Right cardiac atrium (tissue), 5 donors: ENCODE data around the gene ISCA2. TPM values are rescaled to one million over a fixed set of nuclear protein-coding genes. Genes with fewer than 3 reads are reported as not detected.
A peak's percentile ranks its signal among the peaks of the same experiment; 100 is the strongest.
"Not testable (repeated sequence)": the region's sequence is repeated elsewhere in the genome, so short reads cannot be mapped to it uniquely, and the experiment has no call there.

ENCODE experiments used
- ATAC-seq, 2 donors: fragments of 200-7000 bp; cut with Tn5 transposase; one replicate each; pipeline versions ENCODE4 v1.8.0 to v1.9.1; 2020; ENCODE audit warnings: moderate library complexity in 2 of 2, mild to moderate bottlenecking in 1 of 2
- DNase-seq, 3 donors: peaks; one replicate each; pipeline ENCODE4 v3.0.0-alpha.2; 2020
- H3K27ac ChIP-seq: one replicate; pipeline ENCODE4 v1.5.1; 2013; ENCODE audit warnings: mild to moderate bottlenecking, low read length, control low read depth, moderate library complexity
- H3K27me3 ChIP-seq: one replicate; pipeline ENCODE4 v1.6.1; 2013; ENCODE audit not compliant: control insufficient read depth, insufficient read depth
- H3K4me1 ChIP-seq: one replicate; pipeline ENCODE4 v1.6.1; 2013; ENCODE audit warnings: low read length; ENCODE audit not compliant: control insufficient read depth, insufficient read depth
- H3K4me3 ChIP-seq: one replicate; pipeline ENCODE4 v1.5.1; 2013; ENCODE audit warnings: low read length, control low read depth
- H3K9me3 ChIP-seq: one replicate; pipeline ENCODE4 v1.6.1; 2013; ENCODE audit warnings: low read length; ENCODE audit not compliant: control insufficient read depth
- WGBS: extraction: QIAGEN DNeasy Blood & Tissue Kit; methylation state at CpG from one replicate; pipeline ENCODE4 v1.1.7; 2013; 5-methylcytosine and 5-hydroxymethylcytosine counted together
- intact Hi-C, 4 donors: fragments of 100-400 bp; cut with DNase I; formaldehyde crosslinking; loops; one replicate each; pipeline versions ENCODE4 v1.11.0 to v1.14.0; 2022 to 2023
- long read RNA-seq, 4 donors: library from polyadenylated mRNA; unstranded; transcript quantifications; one replicate each; pipeline ENCODE4 v2.0.0, GENCODE V29; 2020 to 2021
- polyA plus RNA-seq: library from polyadenylated mRNA; stranded (reverse); fragments of 200-250 nt; gene quantifications from one replicate; pipeline ENCODE4 v1.2.3, GENCODE V29; 2013
- total RNA-seq, 4 donors: library from RNA; stranded (reverse); fragmentation: NEBNext Ultra II Directional; extraction: Animal tissue kit (Norgen Biotek cat#: 25700); gene quantifications; one replicate each; pipeline ENCODE4 v1.2.1, GENCODE V29; 2021
- donor health status: healthy with polysubstance abuse.
- donor health status: DM: no; HTN: yes; CAD: no.
- donor health status: DM: no; HTN: no; CAD: no.
- donor health status: DM: no; HTN: yes; CAD: no; lungs with severe emphysema.
- donor health status: DM: yes; HTN: yes; CAD: no.

Gene ISCA2
- total RNA-seq (10 to 100 TPM; 29.2 to 40.0 (median 34.9) TPM), polyA plus RNA-seq (45.1 TPM)
- long read RNA-seq, donor 1, transcript ISCA2-204 (4 exons, 2,626 nt), result major isoform, 57 of 69 reads
- long read RNA-seq, donor 1, partial matches to known transcripts, result 3 of 69 reads
- long read RNA-seq, donor 1, other reads (novel, unspliced or antisense), result 7 of 69 reads
- long read RNA-seq, donor 2, transcript ISCA2-204 (4 exons, 2,626 nt), result major isoform, 33 of 36 reads
- long read RNA-seq, donor 2, partial matches to known transcripts, result 3 of 36 reads
- long read RNA-seq, donor 2, other reads (novel, unspliced or antisense), result 0 of 36 reads
- long read RNA-seq, donor 3, transcript ISCA2-204 (4 exons, 2,626 nt), result major isoform, 47 of 55 reads
- long read RNA-seq, donor 3, transcript ISCA2-203 (3 exons, 925 nt), result minor isoform, 5 of 55 reads
- long read RNA-seq, donor 3, partial matches to known transcripts, result 1 of 55 reads
- long read RNA-seq, donor 3, other reads (novel, unspliced or antisense), result 2 of 55 reads
- long read RNA-seq, donor 4, transcript ISCA2-204 (4 exons, 2,626 nt), result major isoform, 23 of 25 reads
- long read RNA-seq, donor 4, partial matches to known transcripts, result 0 of 25 reads
- long read RNA-seq, donor 4, other reads (novel, unspliced or antisense), result 1 of 25 reads

DNA sequence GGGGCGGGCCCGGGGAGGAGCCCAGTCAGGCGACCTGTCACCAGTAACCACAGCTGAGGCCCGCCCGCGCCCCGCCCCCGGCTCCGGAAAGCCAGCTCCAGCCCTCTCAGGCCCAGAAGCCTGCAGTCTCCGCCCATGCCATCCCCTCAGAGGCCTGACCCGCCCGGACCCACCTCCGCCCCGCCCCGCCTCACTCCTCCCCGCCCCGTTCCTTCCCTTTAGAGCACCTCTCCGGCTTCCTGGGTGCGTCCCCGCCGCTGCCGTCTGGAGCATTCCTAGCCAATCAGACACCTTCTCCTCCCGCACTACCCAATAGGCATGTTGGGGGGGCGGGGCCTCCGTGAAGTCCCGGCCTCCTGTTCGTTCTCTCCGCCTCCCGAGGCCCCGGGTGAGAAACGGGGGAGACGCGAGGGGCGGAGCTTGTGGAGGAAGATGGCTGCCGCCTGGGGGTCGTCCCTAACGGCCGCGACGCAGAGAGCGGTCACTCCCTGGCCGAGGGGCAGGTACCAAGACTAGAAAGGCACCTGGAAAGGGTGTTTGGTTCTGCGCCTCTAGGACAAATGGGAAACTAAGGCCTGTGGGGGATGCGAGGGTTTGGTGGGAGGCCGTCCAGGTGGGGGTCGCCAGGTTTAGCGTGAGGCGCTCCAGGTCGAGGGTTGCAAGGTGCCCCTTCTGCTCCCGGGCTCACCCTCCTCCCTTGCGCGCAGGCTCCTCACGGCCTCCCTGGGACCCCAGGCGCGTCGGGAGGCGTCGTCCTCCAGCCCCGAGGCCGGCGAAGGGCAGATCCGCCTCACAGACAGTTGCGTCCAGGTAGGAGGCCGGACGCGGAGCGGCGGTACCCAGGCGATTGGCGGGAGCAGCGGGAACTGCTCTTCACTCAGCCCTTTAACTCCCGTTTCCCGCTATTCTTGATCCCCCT is at the start of gene ISCA2:
Gene ISCA2 (plus strand): TSS at position 423 of the 919 bp plus-strand sequence. CDS start 10 bp downstream, at position 433.
- intact Hi-C loops, result no loop called here

DNA sequence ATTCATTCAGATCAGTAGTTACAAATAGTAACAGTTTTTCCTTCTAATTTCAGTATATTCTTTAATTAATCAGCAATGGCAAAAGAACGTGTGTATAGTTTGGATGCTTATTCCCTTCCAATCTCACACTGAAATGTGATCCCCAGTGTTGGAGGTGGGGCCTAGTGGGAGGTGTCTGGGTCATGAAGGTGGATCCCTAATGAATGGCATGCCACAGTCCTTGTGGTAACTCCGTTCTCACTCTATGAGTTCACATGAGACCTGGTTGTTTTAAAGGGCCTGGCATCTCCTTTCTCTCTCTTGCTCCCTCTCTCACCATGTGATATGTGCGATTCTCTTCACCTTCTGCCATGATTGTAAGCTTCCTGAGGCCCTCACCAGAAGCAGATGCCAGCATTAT is 48.7 kb upstream of the ISCA2 start:
- H3K4me1 ChIP-seq, result no peaks in the 10 kb centered on the region
- DNase-seq (no peak), ATAC-seq (no peak)
- H3K4me3 ChIP-seq, result no peak overlapping the region
- no peak overlapping the region for H3K27ac ChIP-seq
- intact Hi-C loops, result no loop called here
- 36% methylated on average over 3 of the region's 3 CpGs for WGBS
- no peaks in the 10 kb centered on the region for H3K9me3 ChIP-seq
- no peaks in the 10 kb centered on the region for H3K27me3 ChIP-seq

More for the DNA sequence above, at the start of gene ISCA2:
- under 1% methylated on average over 73 of the region's 73 CpGs for WGBS
- Histone ChIP-seq H3K27ac (peak within 1 kb of the TSS; percentile 94), H3K9me3 (no peaks in the 10 kb centered on the region), H3K4me3 (peak within 1 kb of the TSS; percentile 85), H3K4me1 (peaks cover 1% of the 10 kb centered on the region), H3K27me3 (no peaks in the 10 kb centered on the region)
- peak; percentile 100 for DNase-seq
- ATAC-seq, result peak; percentile 98

DNA sequence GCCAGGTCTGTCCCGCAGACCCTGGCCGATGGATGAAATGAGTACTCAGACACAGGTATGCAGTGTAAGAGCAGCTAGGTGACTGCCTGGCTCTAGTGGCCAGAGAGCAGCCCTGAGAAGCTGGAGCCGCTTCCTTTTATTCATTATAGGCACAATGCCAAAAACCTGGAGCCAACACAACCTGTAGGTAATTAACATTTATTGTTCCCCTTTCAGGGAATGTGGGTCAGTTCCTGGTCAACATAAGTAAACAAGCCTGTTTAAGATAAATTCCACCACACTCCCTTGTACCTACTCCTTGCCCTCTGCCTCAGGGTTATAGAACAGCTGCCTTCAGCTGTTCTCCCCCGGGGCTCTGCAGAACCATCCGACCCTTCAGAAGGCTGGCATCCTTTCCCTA is 39.2 kb upstream of the ISCA2 start:
- H3K27ac ChIP-seq, ATAC-seq, H3K27me3 ChIP-seq, H3K4me3 ChIP-seq, DNase-seq, intact Hi-C loops, H3K4me1 ChIP-seq, H3K9me3 ChIP-seq: not testable (repeated sequence)
- 73% methylated on average over 5 of the region's 5 CpGs for WGBS

DNA sequence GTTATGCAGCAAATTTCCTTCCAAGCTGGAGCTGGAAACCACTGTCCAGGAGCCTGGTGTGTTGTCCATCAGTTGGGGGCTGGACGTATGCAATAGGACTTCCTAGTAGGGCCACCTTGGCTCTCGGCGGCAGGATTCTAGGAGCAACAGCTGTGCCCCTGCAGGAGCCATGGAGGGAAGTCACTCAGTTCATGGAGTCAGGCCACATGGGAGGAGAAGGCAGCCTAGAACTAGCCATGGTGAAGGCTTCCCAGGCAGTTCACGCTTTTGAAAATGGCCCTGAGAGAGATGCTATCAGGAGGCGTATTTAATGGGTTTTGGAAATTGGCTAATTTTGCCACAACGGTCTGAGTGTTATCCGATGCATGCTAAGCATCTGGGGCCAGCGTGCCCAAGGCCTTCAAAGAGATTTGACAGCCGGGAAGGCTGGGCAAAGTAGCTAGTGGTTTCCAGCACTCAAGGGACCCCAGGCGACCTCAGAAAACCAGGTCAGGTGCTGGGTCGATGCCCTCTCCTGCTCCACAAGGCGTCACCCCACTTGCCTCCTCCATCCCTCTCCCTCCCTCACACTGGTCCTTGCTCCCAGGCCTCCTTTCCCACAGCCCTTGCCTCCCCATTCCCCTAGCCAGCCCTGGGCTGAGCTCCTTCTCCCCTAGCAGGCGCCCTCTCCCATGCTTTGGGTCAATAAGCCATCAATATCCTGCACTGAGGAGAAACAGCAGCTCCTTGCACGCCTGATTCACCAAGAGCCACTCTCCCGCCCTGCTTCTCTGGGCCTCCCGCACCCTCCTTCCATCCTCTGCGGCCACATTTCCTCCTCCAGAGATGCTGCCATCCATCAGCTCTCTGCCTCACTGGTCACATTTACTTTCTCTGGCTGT is 36.6 kb upstream of the ISCA2 start:
- Histone ChIP-seq H3K4me3 (no peak overlapping the region), H3K4me1 (no peaks in the 10 kb centered on the region), H3K27ac (no peak overlapping the region), H3K9me3 (no peaks in the 10 kb centered on the region), H3K27me3 (no peaks in the 10 kb centered on the region)
- 78% methylated on average over 17 of the region's 17 CpGs for WGBS
- no peak for ATAC-seq
- intact Hi-C loops, result no loop called here
- DNase-seq, result no peak

DNA sequence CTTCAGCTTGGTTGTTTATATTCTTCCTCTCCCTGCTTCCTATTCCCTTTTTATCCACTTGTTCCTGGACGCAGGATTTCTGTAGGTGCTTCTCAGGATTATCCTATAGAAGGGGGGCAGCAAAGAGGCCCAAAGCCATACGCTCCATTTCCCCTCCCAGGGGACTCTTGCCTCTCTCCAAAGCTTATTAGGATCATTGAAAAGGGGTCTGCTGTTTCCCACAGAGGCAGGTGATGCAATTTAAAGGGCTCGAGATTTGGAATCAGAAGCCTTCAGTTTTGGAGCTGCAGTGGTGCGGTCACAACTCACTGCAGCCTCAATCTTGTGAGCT is 36.0 kb upstream of the ISCA2 start:
- WGBS, result 76% methylated on average over 4 of the region's 4 CpGs
- H3K4me3 ChIP-seq, result no peak overlapping the region
- no peaks in the 10 kb centered on the region for H3K27me3 ChIP-seq
- intact Hi-C loops, result no loop called here
- H3K4me1 ChIP-seq, result no peaks in the 10 kb centered on the region
- ATAC-seq (no peak), DNase-seq (no peak)
- H3K9me3 ChIP-seq, result no peaks in the 10 kb centered on the region
- H3K27ac ChIP-seq, result no peak overlapping the region

DNA sequence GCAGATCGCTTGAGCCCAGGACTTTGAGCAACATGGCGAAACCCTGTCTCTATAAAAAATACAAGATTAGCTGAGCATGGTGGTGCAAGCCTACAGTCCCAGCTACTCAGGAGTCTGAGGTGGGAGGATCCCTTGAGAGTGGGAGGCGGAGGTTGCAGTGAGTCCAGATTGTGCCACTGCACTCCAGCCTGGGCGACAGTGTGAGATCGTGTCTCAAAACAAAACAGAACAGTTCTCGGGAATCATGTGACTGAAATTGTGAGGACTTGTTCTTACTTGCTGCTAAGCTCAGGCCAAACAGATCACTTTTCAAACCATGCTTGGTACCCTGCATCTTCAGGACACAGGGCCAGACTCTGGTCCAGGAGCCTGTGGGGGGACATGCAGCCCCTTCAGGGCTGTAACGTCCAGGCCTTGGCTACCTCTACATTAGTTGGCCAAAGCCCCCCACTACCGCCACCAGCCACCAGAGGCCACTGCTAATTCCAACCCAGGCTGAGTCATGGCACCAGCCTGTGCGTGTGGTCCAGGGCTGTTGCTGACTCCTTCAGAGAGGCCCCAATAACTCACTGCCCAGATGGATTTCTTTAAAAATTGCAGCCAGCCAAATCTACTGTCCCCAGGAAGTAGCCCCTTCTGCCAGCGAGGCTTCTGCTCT is 34.1 kb upstream of the ISCA2 start:
- peak in 1 of 3 donors; percentile 56 for DNase-seq
- Histone ChIP-seq H3K4me3 (no peak overlapping the region), H3K27ac (no peak overlapping the region), H3K27me3 (no peaks in the 10 kb centered on the region), H3K9me3 (no peaks in the 10 kb centered on the region), H3K4me1 (no peaks in the 10 kb centered on the region)
- intact Hi-C loops, result no loop called here
- peak; percentile 60 to 64 for ATAC-seq
- 72% methylated on average over 10 of the region's 10 CpGs for WGBS

DNA sequence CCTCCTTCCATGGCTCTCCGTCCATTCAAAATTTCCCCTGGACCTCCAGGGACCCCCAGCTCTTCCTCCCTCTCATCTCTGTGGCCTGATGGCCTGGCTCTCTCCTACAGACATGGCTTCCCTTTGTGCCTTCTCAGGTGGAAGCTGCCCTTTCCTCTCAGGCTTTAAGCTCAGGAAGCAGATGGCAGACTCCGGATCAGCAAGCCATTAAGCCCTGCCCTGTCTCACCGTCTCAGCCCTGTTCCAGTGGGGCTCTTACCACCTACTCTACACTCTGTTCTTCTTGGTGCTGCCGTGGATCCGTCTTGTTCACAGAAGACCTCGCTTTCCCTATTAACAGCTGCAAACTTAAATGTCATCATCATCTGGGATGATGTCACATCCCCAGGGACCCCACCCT is 33.6 kb upstream of the ISCA2 start:
- Histone ChIP-seq H3K9me3 (no peaks in the 10 kb centered on the region), H3K4me1 (no peaks in the 10 kb centered on the region), H3K27ac (no peak overlapping the region), H3K4me3 (no peak overlapping the region), H3K27me3 (no peaks in the 10 kb centered on the region)
- intact Hi-C loops, result no loop called here
- DNase-seq, result no peak
- no peak for ATAC-seq
- 76% methylated on average over 6 of the region's 6 CpGs for WGBS

- Histone ChIP-seq H3K27me3 (no peaks in the 10 kb centered on the region), H3K4me1 (no peaks in the 10 kb centered on the region), H3K9me3 (no peaks in the 10 kb centered on the region), H3K27ac (no peak overlapping the region), H3K4me3 (no peak overlapping the region)
- intact Hi-C loops, result no loop called here
- no peak for DNase-seq
- 98% methylated on average over 3 of the region's 3 CpGs for WGBS
- ATAC-seq, result no peak
These were observed 30.6 kb upstream of the ISCA2 start for GRCh38 chr14:74462993-74463392.

DNA sequence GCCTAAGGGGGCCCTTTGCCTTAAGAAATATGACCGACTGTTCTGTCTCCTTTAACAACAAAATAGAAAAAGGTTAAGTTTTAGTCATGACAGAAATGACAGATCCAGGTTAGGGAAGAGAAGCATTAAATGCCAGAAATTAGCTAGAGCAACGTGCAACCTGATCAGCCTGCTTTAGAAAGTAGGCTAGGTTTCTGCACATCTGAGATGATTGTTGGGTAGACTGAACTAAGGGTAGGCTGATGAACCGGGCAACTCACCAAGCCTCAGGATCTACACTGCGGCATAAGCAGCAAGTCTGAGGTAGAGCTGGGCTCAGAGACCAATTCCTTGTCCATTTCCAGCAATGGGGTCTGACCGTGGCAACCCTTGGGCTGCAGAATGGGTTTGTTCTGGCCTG is 29.9 kb upstream of the ISCA2 start:
- Histone ChIP-seq H3K27ac (no peak overlapping the region), H3K4me3 (no peak overlapping the region), H3K27me3 (no peaks in the 10 kb centered on the region), H3K9me3 (no peaks in the 10 kb centered on the region), H3K4me1 (no peaks in the 10 kb centered on the region)
- 91% methylated on average over 5 of the region's 5 CpGs for WGBS
- no peak for DNase-seq
- intact Hi-C loops, result no loop called here
- ATAC-seq, result no peak

DNA sequence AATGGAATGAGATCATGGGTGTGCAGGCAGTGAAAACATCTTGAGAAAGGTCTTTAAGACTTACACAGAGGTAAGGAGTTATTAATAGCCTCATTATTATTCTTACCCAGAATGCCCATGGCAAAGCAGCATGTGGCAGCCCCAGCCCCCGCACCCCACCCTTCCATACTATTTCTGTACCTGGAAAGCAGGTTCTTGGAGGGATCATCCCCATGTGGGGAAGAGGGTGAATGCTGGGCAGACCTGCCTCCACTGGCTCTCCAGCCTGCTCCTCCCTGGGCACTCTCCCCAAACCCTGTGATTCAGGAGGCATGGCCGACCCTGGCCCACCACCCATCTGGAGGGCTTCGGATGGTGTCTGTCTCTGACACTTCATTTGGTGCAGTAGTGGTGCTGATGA is 28.8 kb upstream of the ISCA2 start:
- H3K4me1 ChIP-seq, result no peaks in the 10 kb centered on the region
- DNase-seq, result no peak

More for the DNA sequence above, 28.8 kb upstream of the ISCA2 start:
- H3K27me3 ChIP-seq, result no peaks in the 10 kb centered on the region
- intact Hi-C loops, result no loop called here
- no peak overlapping the region for H3K27ac ChIP-seq
- H3K9me3 ChIP-seq, result no peaks in the 10 kb centered on the region
- 88% methylated on average over 3 of the region's 3 CpGs for WGBS
- no peak overlapping the region for H3K4me3 ChIP-seq
- ATAC-seq, result no peak
